Body of pancreas (tissue), 4 donors: ENCODE data around the gene TMEFF2. TPM values are rescaled to one million over a fixed set of nuclear protein-coding genes. Genes with fewer than 3 reads are reported as not detected.

ENCODE experiments used
- ATAC-seq: fragments of 150-250 bp; one replicate; pipeline ENCODE4 v1.9.1; 2016
- DNase-seq, 4 donors: peaks; one replicate each; pipeline ENCODE4 v3.0.0-alpha.2; 2019
- H3K27ac ChIP-seq, 4 donors: fragments of 200-600 bp; sonication (generic); 1 replicate in 3 of 4; 2 replicates in 1 of 4; pipeline versions ENCODE4 v1.5.1 to v1.6.1; 2016 to 2019; ENCODE audit warnings: mild to moderate bottlenecking in 1 of 4, mixed read lengths in 1 of 4, moderate library complexity in 1 of 4
- H3K27me3 ChIP-seq, 2 donors: fragments of 200-600 bp; sonication (generic); one replicate each; pipeline ENCODE4 v1.6.0; 2016; ENCODE audit warnings: mild to moderate bottlenecking in 1 of 2
- H3K36me3 ChIP-seq, 2 donors: fragments of 200-600 bp; sonication (generic); replicated peaks in 1 of 2; 2 replicates each; pipeline ENCODE4 v1.5.1; 2016; ENCODE audit warnings: low read depth in 2 of 2; ENCODE audit not compliant: insufficient read depth in 1 of 2
- H3K4me1 ChIP-seq: fragments of 200-600 bp; sonication (generic); one replicate; pipeline ENCODE4 v1.6.0; 2016
- H3K4me3 ChIP-seq, 2 donors: fragments of 200-600 bp; sonication (generic); 1 replicate in 1 of 2; 2 replicates in 1 of 2; pipeline ENCODE4 v1.5.1; 2016 to 2019
- H3K9me3 ChIP-seq, 3 donors: fragments of 200-600 bp; sonication (generic); 1 replicate in 2 of 3; 2 replicates in 1 of 3; pipeline ENCODE4 v1.5.1; 2016
- POLR2A ChIP-seq, 3 donors: fragments of 450-650 bp; IDR thresholded peaks; one replicate each; pipeline ENCODE4 v1.6.1; 2016; ENCODE audit warnings: antibody characterized with exemption in 3 of 3, mild to moderate bottlenecking in 2 of 3
- WGBS, 2 donors: methylation state at CpG; one replicate each; pipeline ENCODE4 v1.1.5; 2017; 5-methylcytosine and 5-hydroxymethylcytosine counted together
- intact Hi-C: fragments of 100-400 bp; cut with DNase I; formaldehyde crosslinking; loops from one replicate; pipeline ENCODE4 v1.15.1; 2023
- total RNA-seq, 2 donors: library from RNA; depleted of rRNA; stranded (reverse); fragments of >200 nt; gene quantifications; one replicate each; pipeline ENCODE4 v1.1.0, GENCODE V29; 2016
- TF ChIP-seq, protein P1 (sequence below), 7 experiments: fragments of 450-650 bp in 4 of 7; fragments of 200-600 bp in 3 of 7; sonication (generic) in 3 of 7; IDR thresholded peaks; one replicate each; pipeline ENCODE4 v1.5.1; 2016 to 2019; ENCODE audit warnings: antibody characterized with exemption in 7 of 7

TMEFF2 gene
- total RNA-seq, 2 donors from 2014 or later: not detected

DNA sequence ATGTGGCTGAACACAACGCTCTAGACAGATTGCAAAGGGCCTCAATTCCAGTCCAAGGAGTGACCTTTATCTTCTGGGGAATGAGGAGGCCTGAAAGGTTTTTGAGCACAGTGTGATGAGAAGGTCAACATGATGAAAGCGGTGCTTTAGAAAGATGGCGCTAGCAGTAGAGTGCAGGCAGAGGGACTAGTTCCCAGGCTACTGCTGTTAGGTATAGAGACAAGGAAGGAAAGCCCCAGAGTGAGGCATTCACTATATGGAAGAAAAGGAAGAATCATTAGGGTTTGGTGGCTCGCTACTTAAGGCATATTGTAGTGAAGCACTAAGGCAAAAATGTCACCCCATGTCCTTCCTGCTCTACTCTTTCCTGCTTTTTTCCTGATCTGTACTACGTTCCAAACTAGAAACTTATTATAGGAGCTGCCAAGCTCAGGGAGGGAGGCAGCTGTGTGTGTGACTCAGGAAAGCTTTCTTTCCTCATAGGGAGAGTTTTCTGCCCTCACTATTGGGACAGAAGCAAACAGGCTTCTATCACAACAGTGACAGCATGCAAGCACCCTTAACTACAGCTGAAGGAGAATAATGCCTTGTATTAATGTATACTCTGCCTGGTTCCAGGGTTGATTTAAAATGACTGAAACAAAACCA lies 187.0 kb downstream of the TMEFF2 start:
- no peaks in the 10 kb centered on the region for H3K4me1 ChIP-seq
- intact Hi-C loops: no loop called here
- ATAC-seq (no peak), DNase-seq (no peak)
- no peaks in the 10 kb centered on the region for H3K36me3 ChIP-seq
- 68 to 69% methylated on average over 5 of the region's 5 CpGs for WGBS, 2 donors
- no peaks in the 10 kb centered on the region for H3K9me3 ChIP-seq
- H3K4me3 ChIP-seq: no peak overlapping the region
- no peak overlapping the region for H3K27ac ChIP-seq
- TF ChIP-seq POLR2A (IDR thresholded peaks at IDR 0.05): no peak
- H3K27me3 ChIP-seq: no peaks in the 10 kb centered on the region

DNA sequence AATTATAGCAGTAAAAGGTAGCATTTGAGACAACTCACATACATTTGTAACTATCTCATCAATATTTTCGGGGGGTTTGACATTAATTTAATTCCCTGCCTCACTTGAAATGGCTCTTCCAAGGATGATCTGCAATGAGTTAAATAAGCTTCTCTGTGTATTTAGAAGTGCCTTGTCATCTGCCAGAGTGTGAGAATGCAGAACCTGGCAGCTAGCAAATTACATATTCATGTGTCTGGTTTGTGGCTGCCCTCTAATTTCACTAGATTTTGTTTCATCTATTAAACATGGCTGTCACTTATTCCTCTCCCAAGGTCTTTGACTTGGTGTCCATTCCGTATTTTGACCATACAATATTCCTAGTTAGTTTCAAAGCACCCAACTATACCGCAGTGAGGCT lies 189.5 kb downstream of the TMEFF2 start:
- Histone ChIP-seq H3K36me3 (no peaks in the 10 kb centered on the region), H3K4me1 (no peaks in the 10 kb centered on the region), H3K4me3 (no peak overlapping the region), H3K27me3 (no peaks in the 10 kb centered on the region), H3K27ac (no peak overlapping the region), H3K9me3 (no peaks in the 10 kb centered on the region)
- DNase-seq: no peak
- 70 to 79% methylated on average over 3 of the region's 3 CpGs for WGBS, 2 donors
- TF ChIP-seq, protein P1, sequence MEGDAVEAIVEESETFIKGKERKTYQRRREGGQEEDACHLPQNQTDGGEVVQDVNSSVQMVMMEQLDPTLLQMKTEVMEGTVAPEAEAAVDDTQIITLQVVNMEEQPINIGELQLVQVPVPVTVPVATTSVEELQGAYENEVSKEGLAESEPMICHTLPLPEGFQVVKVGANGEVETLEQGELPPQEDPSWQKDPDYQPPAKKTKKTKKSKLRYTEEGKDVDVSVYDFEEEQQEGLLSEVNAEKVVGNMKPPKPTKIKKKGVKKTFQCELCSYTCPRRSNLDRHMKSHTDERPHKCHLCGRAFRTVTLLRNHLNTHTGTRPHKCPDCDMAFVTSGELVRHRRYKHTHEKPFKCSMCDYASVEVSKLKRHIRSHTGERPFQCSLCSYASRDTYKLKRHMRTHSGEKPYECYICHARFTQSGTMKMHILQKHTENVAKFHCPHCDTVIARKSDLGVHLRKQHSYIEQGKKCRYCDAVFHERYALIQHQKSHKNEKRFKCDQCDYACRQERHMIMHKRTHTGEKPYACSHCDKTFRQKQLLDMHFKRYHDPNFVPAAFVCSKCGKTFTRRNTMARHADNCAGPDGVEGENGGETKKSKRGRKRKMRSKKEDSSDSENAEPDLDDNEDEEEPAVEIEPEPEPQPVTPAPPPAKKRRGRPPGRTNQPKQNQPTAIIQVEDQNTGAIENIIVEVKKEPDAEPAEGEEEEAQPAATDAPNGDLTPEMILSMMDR (IDR thresholded peaks at IDR 0.05): no peak
- no peak for TF ChIP-seq POLR2A (IDR thresholded peaks at IDR 0.05)
- ATAC-seq: no peak
- intact Hi-C loops: no loop called here

DNA sequence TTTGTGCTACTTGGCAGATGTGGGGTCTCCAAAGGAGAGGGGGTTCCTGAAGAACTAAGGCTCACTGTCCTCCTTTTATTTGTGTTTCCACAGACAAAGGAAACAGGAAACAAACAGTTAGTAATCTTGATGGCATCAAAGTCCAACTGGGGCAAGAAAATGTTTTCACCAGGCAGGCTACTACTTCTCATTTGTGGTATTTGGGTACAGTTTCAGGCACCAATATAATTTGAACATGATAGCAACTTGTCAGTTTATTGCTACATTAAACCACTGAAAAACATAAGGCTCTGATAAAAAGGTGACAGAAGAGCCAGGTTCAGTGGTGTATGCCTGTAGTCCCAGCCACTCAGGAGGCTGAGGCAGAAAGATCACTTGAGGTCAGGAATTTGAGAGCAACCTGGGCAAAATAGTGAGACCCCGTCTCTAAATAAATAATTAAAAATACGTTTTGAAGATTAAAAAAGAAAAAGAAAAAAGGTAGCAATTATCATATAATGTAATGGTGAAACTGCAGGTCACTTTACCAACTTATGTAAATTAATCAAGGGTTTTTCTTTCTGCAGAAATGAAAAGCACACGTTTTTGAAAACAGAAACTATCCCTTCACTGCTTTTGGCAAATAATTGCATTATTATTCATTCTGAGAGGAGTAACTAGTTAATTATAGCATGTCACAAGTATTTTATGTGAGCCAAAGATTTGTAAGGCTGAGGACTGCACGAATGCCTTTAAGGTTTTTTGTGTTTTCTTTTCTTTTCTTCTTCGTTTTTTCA lies 190.4 kb downstream of the TMEFF2 start:
- TF ChIP-seq POLR2A (IDR thresholded peaks at IDR 0.05): no peak
- TF ChIP-seq, protein P1 (IDR thresholded peaks at IDR 0.05): no peak
- no peak for DNase-seq
- WGBS, 2 donors: 36 to 40% methylated on average over 5 of the region's 5 CpGs
- ATAC-seq: no peak
- intact Hi-C loops: no loop called here
- Histone ChIP-seq H3K4me3 (no peak overlapping the region), H3K27ac (no peak overlapping the region), H3K36me3 (no peaks in the 10 kb centered on the region), H3K9me3 (no peaks in the 10 kb centered on the region), H3K4me1 (no peaks in the 10 kb centered on the region), H3K27me3 (no peaks in the 10 kb centered on the region)

DNA sequence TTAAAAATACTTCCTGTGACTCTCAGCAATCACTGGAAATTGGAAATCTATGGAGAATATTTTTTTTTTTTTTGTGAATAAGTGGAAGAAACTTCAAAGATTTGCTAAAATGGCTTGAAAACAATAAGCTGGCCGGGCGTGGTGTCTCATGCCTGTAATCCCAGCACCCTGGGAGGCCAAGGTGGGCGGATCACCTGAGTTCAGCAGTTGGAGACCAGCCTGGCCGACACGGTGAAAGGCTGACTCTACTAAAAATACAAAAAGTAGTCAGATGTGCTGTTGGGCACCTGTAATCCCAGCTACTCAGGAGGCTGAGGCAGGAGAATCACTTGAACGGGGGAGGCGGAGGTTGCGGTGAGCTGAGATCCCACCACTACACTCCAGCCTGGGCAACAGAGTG lies 192.3 kb downstream of the TMEFF2 start:
- Histone ChIP-seq H3K4me1 (no peaks in the 10 kb centered on the region), H3K36me3 (no peaks in the 10 kb centered on the region), H3K27me3 (no peaks in the 10 kb centered on the region), H3K9me3 (no peaks in the 10 kb centered on the region), H3K4me3 (no peak overlapping the region), H3K27ac (no peak overlapping the region)
- DNase-seq (no peak), ATAC-seq (no peak)
- WGBS, 2 donors: 83 to 84% methylated on average over 8 of the region's 8 CpGs
- intact Hi-C loops: no loop called here
- TF ChIP-seq, protein P1 (IDR thresholded peaks at IDR 0.05): no peak
- no peak for TF ChIP-seq POLR2A (IDR thresholded peaks at IDR 0.05)

DNA sequence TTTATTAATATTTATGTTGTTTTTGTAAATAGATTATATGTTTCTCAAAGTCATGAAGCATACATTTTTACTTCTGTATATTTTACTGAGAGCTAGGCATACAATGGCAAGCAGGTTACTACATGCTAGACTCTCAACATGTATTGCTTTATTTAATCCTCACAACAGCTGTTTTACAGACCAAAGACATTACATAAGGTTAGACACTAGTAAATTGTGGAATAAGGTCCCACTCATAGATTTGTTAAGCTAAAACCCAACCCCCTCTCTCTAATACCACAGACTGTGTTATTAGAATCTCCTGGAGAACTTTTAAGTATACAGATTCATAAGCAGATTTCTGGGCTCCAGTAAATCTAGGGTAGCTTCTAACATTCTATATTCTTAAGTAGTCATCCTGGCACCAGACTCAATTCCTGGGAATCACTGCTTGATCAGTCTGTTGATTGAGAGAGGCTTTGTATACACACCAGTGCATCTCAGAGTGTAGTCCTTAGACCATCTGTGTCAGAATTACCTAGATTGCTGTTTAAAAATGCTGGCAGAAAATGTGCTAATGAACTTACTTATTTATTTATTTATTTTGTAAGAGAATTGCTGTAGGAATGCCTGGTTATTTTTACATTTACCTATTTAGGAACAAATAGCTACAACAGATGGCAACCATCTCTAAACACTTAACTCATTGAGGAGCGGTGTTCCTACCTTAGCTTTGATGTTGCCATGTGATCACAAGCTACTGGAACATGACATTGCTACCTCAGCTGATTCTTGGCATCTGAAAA lies 194.3 kb downstream of the TMEFF2 start:
- H3K9me3 ChIP-seq: no peaks in the 10 kb centered on the region
- no peak for TF ChIP-seq POLR2A (IDR thresholded peaks at IDR 0.05)
- TF ChIP-seq, protein P1 (IDR thresholded peaks at IDR 0.05): no peak
- no peaks in the 10 kb centered on the region for H3K4me1 ChIP-seq
- WGBS, 2 donors: 94 to 96% methylated on average over 1 of the region's 1 CpG
- no peaks in the 10 kb centered on the region for H3K36me3 ChIP-seq
- DNase-seq (no peak), ATAC-seq (no peak)
- H3K27ac ChIP-seq: no peak overlapping the region
- H3K27me3 ChIP-seq: no peaks in the 10 kb centered on the region
- no peak overlapping the region for H3K4me3 ChIP-seq
- intact Hi-C loops: no loop called here
